GM18861 (cell line): Measurements from ENCODE around the gene GALK1.
"Not testable (repeated sequence)": the region's sequence is repeated elsewhere in the genome, so short reads cannot be mapped to it uniquely, and the experiment has no call there.

ENCODE experiments used
- ATAC-seq: cut with Tn5 transposase; IDR thresholded peaks from one replicate; pipeline ENCODE4 v1.9.1; 2021; ENCODE audit not compliant: unreplicated experiment

Gene GALK1

GRCh38 chr17:75767881-75768280, 2.9 kb upstream of the GALK1 start:
- ATAC-seq, result no peak

GRCh38 chr17:75765981-75766380, 989 bp upstream of the GALK1 start:
- no peak for ATAC-seq

- no peak for ATAC-seq
These were observed 628 bp downstream of the GALK1 start for GRCh38 chr17:75764417-75764710.

- ATAC-seq, result no peak
These were observed 1.2 kb downstream of the GALK1 start for GRCh38 chr17:75763613-75764416.

GRCh38 chr17:75763269-75763607, 1.8 kb downstream of the GALK1 start:
- no peak for ATAC-seq

GRCh38 chr17:75762513-75763268, 2.3 kb downstream of the GALK1 start:
- ATAC-seq, result no peak

GRCh38 chr17:75759978-75760640, 4.9 kb downstream of the GALK1 start:
- not testable (repeated sequence) for ATAC-seq

- ATAC-seq, result no peak
These were observed 5.5 kb downstream of the GALK1 start for GRCh38 chr17:75759457-75759856.

- ATAC-seq, result no peak
These were observed 6.7 kb downstream of the GALK1 start for GRCh38 chr17:75758131-75758905.

- no peak for ATAC-seq
These were observed 7.8 kb downstream of the GALK1 start for GRCh38 chr17:75757086-75757681.

GRCh38 chr17:75756451-75757085, 8.4 kb downstream of the GALK1 start:
- no peak for ATAC-seq

- ATAC-seq, result no peak
These were observed 9.0 kb downstream of the GALK1 start for GRCh38 chr17:75755990-75756389.

- ATAC-seq, result no peak
These were observed 9.6 kb downstream of the GALK1 start for GRCh38 chr17:75755205-75755901.

- ATAC-seq, result no peak
These were observed 10.4 kb downstream of the GALK1 start for GRCh38 chr17:75754378-75755204.

GRCh38 chr17:75753514-75754377, 11.2 kb downstream of the GALK1 start:
- ATAC-seq, result no peak

- ATAC-seq, result no peak
These were observed 12.0 kb downstream of the GALK1 start for GRCh38 chr17:75752802-75753513.

GRCh38 chr17:75752405-75752709, 12.6 kb downstream of the GALK1 start:
- ATAC-seq, result no peak
